WTC11 (cell line): ENCODE results near the gene SPACA1.

Experiments
- FOXJ3 ChIP-seq: sonication (generic); formaldehyde crosslinking; IDR thresholded peaks from 2 replicates; pipeline ENCODE4 v1.9.0; 2021; ENCODE audit warnings: missing genetic modification reagents, mild to moderate bottlenecking, borderline replicate concordance
- MAX ChIP-seq: sonication (generic); formaldehyde crosslinking; IDR thresholded peaks from 2 replicates; pipeline ENCODE4 v1.8.0; 2022; ENCODE audit warnings: mild to moderate bottlenecking, missing genetic modification reagents
- RELA ChIP-seq: sonication (generic); formaldehyde crosslinking; IDR thresholded peaks from 2 replicates; pipeline ENCODE4 v1.8.1; 2022; ENCODE audit warnings: missing genetic modification reagents, mild to moderate bottlenecking, borderline replicate concordance

- no peak for TF ChIP-seq RELA (CRISPR knock-in tag)
- no peak for TF ChIP-seq FOXJ3 (CRISPR knock-in tag)
- no peak for TF ChIP-seq MAX
These were observed 2.6 kb downstream of the SPACA1 start for GRCh38 chr6:88050140-88050818.
